GM18517 (cell line): Measurements from ENCODE around the gene XPNPEP2.
A peak's percentile ranks its signal among the peaks of the same experiment; 100 is the strongest.

ENCODE experiments used
- ATAC-seq: cut with Tn5 transposase; IDR thresholded peaks from one replicate; pipeline ENCODE4 v1.9.1; 2021; ENCODE audit warnings: mild to moderate bottlenecking, moderate library complexity; ENCODE audit not compliant: unreplicated experiment

Gene XPNPEP2

GRCh38 chrX:129747533-129747932 lies 8.8 kb downstream of the XPNPEP2 start:
- no peak for ATAC-seq

GRCh38 chrX:129748305-129748704 lies 9.5 kb downstream of the XPNPEP2 start:
- ATAC-seq: no peak

- ATAC-seq: no peak
Observed at GRCh38 chrX:129749069-129749468, 10.3 kb downstream of the XPNPEP2 start.

GRCh38 chrX:129750971-129751370 lies 12.2 kb downstream of the XPNPEP2 start:
- no peak for ATAC-seq

GRCh38 chrX:129754056-129755024 lies 15.6 kb downstream of the XPNPEP2 start:
- ATAC-seq: no peak

GRCh38 chrX:129755779-129756650 lies 17.2 kb downstream of the XPNPEP2 start:
- ATAC-seq: no peak

GRCh38 chrX:129759576-129760061 lies 20.8 kb downstream of the XPNPEP2 start:
- ATAC-seq: no peak

- no peak for ATAC-seq
Observed at GRCh38 chrX:129760155-129760554, 21.4 kb downstream of the XPNPEP2 start.

- ATAC-seq: no peak
Observed at GRCh38 chrX:129760981-129761380, 22.2 kb downstream of the XPNPEP2 start.

- no peak for ATAC-seq
Observed at GRCh38 chrX:129761596-129761995, 22.8 kb downstream of the XPNPEP2 start.

GRCh38 chrX:129762448-129762847 lies 23.7 kb downstream of the XPNPEP2 start:
- no peak for ATAC-seq

GRCh38 chrX:129763666-129764065 lies 24.9 kb downstream of the XPNPEP2 start:
- ATAC-seq: no peak

- ATAC-seq: no peak
Observed at GRCh38 chrX:129768186-129768585, 29.4 kb downstream of the XPNPEP2 start.

- ATAC-seq: no peak
Observed at GRCh38 chrX:129768586-129769466, 30.0 kb downstream of the XPNPEP2 start.

- ATAC-seq: peak; percentile 37
Observed at GRCh38 chrX:129769467-129770154, 30.8 kb downstream of the XPNPEP2 start.

GRCh38 chrX:129771266-129771995 lies 32.7 kb downstream of the XPNPEP2 start:
- ATAC-seq: no peak

GRCh38 chrX:129772796-129773431 lies 34.1 kb downstream of the XPNPEP2 start:
- ATAC-seq: peak; percentile 73

- no peak for ATAC-seq
Observed at GRCh38 chrX:129773649-129774458, 35.1 kb downstream of the XPNPEP2 start.
